GM23248 (cell line): ENCODE data around the gene FAM193A. TPM values are rescaled to one million over a fixed set of nuclear protein-coding genes. Genes with fewer than 3 reads are reported as not detected.

Source experiments
- DNase-seq: peaks from one replicate; pipeline ENCODE4 v3.0.0-alpha.2; 2015
- H2AFZ ChIP-seq: fragments of 200-600 bp; sonication (generic); 2 replicates; pipeline ENCODE4 v1.6.1; 2016; ENCODE audit warnings: antibody characterized with exemption
- H3F3A ChIP-seq: fragments of 200-600 bp; sonication (generic); 2 replicates; pipeline ENCODE4 v1.6.1; 2016; ENCODE audit warnings: mild to moderate bottlenecking, antibody characterized with exemption, mixed run types; ENCODE audit not compliant: insufficient read depth
- H3K27ac ChIP-seq: fragments of 200-600 bp; sonication (generic); 2 replicates; pipeline ENCODE4 v1.5.1; 2016; ENCODE audit warnings: mild to moderate bottlenecking
- H3K27me3 ChIP-seq: fragments of 200-600 bp; sonication (generic); replicated peaks from 2 replicates; pipeline ENCODE4 v1.6.1; 2016; ENCODE audit warnings: mild to moderate bottlenecking; ENCODE audit not compliant: insufficient read depth
- H3K36me3 ChIP-seq: fragments of 200-600 bp; sonication (generic); 2 replicates; pipeline ENCODE4 v1.6.1; 2016; ENCODE audit warnings: low read depth, mild to moderate bottlenecking
- H3K4me1 ChIP-seq: fragments of 200-600 bp; sonication (generic); 2 replicates; pipeline ENCODE4 v1.6.1; 2016; ENCODE audit warnings: mild to moderate bottlenecking; ENCODE audit not compliant: insufficient read depth
- H3K4me2 ChIP-seq: fragments of 200-600 bp; sonication (generic); one replicate; pipeline ENCODE4 v1.6.1; 2016; ENCODE audit warnings: mild to moderate bottlenecking; ENCODE audit not compliant: unreplicated experiment
- H3K4me3 ChIP-seq: fragments of 200-600 bp; sonication (generic); 2 replicates; pipeline ENCODE4 v1.5.1; 2016; ENCODE audit warnings: mild to moderate bottlenecking
- H3K79me2 ChIP-seq: fragments of 200-600 bp; sonication (generic); 2 replicates; pipeline ENCODE4 v1.6.1; 2016; ENCODE audit warnings: mild to moderate bottlenecking; ENCODE audit not compliant: insufficient read depth
- H3K9ac ChIP-seq: fragments of 200-600 bp; sonication (generic); 2 replicates; pipeline ENCODE4 v1.6.1; 2016; ENCODE audit warnings: mild to moderate bottlenecking
- H3K9me2 ChIP-seq: fragments of 200-600 bp; sonication (generic); 2 replicates; pipeline ENCODE4 v1.6.1; 2016; ENCODE audit warnings: mixed run types, mild to moderate bottlenecking, moderate library complexity; ENCODE audit not compliant: insufficient read depth
- H3K9me3 ChIP-seq: fragments of 200-600 bp; sonication (generic); one replicate; pipeline ENCODE4 v1.6.1; 2017; ENCODE audit warnings: low read depth
- H4K20me1 ChIP-seq: fragments of 200-600 bp; sonication (generic); 2 replicates; pipeline ENCODE4 v1.6.0; 2016; ENCODE audit not compliant: insufficient read depth
- EZH2 ChIP-seq: fragments of 200-600 bp; sonication (generic); IDR thresholded peaks from 2 replicates; pipeline ENCODE4 v1.6.1; 2018; ENCODE audit warnings: antibody characterized with exemption, mild to moderate bottlenecking; ENCODE audit not compliant: insufficient read depth, poor library complexity, severe bottlenecking
- EZH2phosphoT487 ChIP-seq: fragments of 200-600 bp; sonication (generic); IDR thresholded peaks from 2 replicates; pipeline ENCODE4 v1.6.1; 2018; ENCODE audit warnings: antibody characterized with exemption, moderate library complexity, mild to moderate bottlenecking, low read depth; ENCODE audit not compliant: insufficient read depth
- WGBS, 2 experiments: methylation state at CpG; one replicate each; pipeline ENCODE4 v1.1.6; 2015 to 2017; ENCODE audit warnings: low lambda C conversion rate in 2 of 2, low coverage in 1 of 2; ENCODE audit errors: missing lambda C conversion rate in 2 of 2; 5-methylcytosine and 5-hydroxymethylcytosine counted together
- in situ Hi-C: fragments of 300-500 bp; cut with MboI; formaldehyde crosslinking; loops from 2 replicates; pipeline ENCODE4 v1.15.0; 2020
- polyA plus RNA-seq: library from polyadenylated mRNA; unstranded; fragments of >200 nt; fragmentation: Nextera tagmentation; extraction: Ambion mirVana; gene quantifications from 2 replicates; pipeline ENCODE4 v1.2.1, GENCODE V29; 2016
- total RNA-seq: library from RNA; depleted of rRNA; stranded (reverse); fragments of >200 nt; shearing (Covaris generic); gene quantifications from 2 replicates; pipeline ENCODE4 v1.2.3, GENCODE V29; 2014

The FAM193A gene
- total and polyA plus RNA-seq, 2 experiments from 2014 or later: 5.0 to 19.0 TPM

DNA sequence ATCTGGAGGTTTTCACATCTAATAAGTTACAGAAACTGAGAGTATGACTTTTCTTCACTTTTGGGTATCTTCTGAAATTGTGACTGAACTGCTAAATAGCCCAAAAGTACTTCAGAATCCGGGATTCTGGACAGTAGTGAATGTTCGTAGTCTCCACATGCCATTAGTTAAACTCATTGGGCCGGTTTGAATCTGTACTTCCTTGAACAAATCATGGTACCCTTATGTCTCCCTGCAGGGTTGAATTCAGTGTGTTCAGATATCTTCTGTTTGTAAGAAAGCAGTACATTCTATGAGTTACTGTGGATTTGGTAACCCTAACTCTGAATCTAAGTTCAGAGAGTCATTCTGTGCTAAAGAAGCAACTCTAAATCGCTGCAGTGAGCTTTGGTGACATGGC is 33.6 kb downstream of the FAM193A start:
- no peak overlapping the region for H3K27ac ChIP-seq
- no peak for DNase-seq
- no peak overlapping the region for H3K4me3 ChIP-seq
- 94 to 97% methylated on average over 4 of the region's 4 CpGs for WGBS, 2 experiments
- H3K27me3 ChIP-seq: no peaks in the 10 kb centered on the region
- TF ChIP-seq EZH2phosphoT487: no peak
- no peak for TF ChIP-seq EZH2
- H3K9me3 ChIP-seq: no peaks in the 10 kb centered on the region
- H3F3A ChIP-seq: no peaks in the 10 kb centered on the region
- no peak overlapping the region for H3K9ac ChIP-seq
- in situ Hi-C loops: no loop called here
- 0 out of 2 replicates have a peak, but pooled peaks cover 4% of the 10 kb centered on the region for H3K36me3 ChIP-seq
- H3K4me1 ChIP-seq: no peaks in the 10 kb centered on the region
- peaks cover 100% of the 10 kb centered on the region for H3K79me2 ChIP-seq
- peaks cover 7% of the 10 kb centered on the region; the same call in 1 of the 2 replicates for H4K20me1 ChIP-seq
- H2AFZ ChIP-seq: no peak overlapping the region
- no peaks in the 10 kb centered on the region for H3K9me2 ChIP-seq
- H3K4me2 ChIP-seq: no peak overlapping the region

DNA sequence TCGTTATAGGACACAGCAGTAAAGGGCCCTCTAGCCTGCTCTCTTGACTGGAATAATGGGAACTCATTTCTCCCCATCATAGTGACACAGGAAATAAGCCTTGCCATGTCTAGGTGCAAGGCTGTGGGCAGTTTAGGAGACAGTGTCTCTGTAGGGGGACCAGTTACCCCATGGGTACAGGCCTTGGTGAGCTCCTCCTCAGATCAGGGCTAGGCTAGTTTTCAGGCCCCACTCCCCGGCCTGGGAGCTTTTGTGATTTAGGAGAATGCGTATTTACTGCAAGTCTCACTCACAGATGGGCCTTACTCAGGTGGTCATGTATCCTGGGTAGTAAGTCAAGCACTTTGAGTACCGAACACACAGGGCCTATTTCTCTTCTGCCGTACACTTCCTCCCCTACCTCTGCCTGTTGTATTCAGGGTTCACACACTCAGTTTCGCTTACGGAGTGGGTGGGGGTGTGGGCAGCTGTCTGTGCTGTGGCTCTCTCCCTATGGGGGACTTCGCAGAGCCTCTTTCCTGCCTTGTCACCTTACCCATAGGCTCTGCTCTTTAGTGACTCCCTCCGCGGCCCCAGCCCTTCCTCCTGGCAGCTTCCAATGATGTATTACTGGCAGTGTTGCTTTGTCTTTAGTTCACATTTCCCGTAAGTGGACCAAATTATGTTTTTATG is 34.2 kb downstream of the FAM193A start:
- no peaks in the 10 kb centered on the region for H3F3A ChIP-seq
- peaks cover 100% of the 10 kb centered on the region for H3K79me2 ChIP-seq
- H3K27ac ChIP-seq: no peak overlapping the region
- WGBS, 2 experiments: 89 to 93% methylated on average over 11 of the region's 11 CpGs
- no peak overlapping the region for H3K9ac ChIP-seq
- DNase-seq: no peak
- no peaks in the 10 kb centered on the region for H3K9me3 ChIP-seq
- H3K27me3 ChIP-seq: no peaks in the 10 kb centered on the region
- H2AFZ ChIP-seq: no peak overlapping the region
- in situ Hi-C loops: no loop called here
- no peaks in the 10 kb centered on the region for H3K9me2 ChIP-seq
- TF ChIP-seq EZH2phosphoT487 (no peak), EZH2 (no peak)
- H3K4me1 ChIP-seq: no peaks in the 10 kb centered on the region
- 0 out of 2 replicates have a peak, but pooled peaks cover 4% of the 10 kb centered on the region for H3K36me3 ChIP-seq
- H4K20me1 ChIP-seq: peaks cover 7% of the 10 kb centered on the region; the same call in 1 of the 2 replicates
- no peak overlapping the region for H3K4me3 ChIP-seq
- no peak overlapping the region for H3K4me2 ChIP-seq

DNA sequence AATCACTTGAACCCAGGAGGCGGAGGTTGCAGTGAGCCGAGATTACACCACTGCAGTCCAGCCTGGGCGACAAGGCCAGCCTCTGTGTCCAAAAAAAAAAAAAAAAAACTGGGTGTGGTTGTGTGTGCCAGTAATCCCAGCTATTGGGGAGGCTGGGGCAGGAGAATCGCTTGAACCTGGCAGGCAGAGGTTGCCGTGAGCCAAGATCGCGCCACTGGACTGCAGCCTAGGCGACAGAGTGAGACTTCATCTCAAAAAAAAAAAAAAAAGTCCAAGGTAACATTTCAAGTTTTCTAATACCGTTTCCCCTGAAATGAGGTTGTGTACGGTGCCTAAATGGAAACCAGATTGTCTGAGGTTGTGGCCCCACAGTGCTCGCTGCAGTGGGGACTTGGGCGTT is 35.6 kb downstream of the FAM193A start:
- Histone ChIP-seq H3K36me3 (0 out of 2 replicates have a peak, but pooled peaks cover 4% of the 10 kb centered on the region), H3K4me2 (no peak overlapping the region), H3K4me1 (no peaks in the 10 kb centered on the region), H3K27ac (no peak overlapping the region), H2AFZ (no peak overlapping the region), H3K79me2 (peaks cover 100% of the 10 kb centered on the region), H3K9me2 (no peaks in the 10 kb centered on the region), H3K9ac (no peak overlapping the region), H4K20me1 (peaks cover 7% of the 10 kb centered on the region; the same call in 1 of the 2 replicates), H3F3A (no peaks in the 10 kb centered on the region), H3K27me3 (no peaks in the 10 kb centered on the region), H3K4me3 (no peak overlapping the region), H3K9me3 (no peaks in the 10 kb centered on the region)
- TF ChIP-seq EZH2phosphoT487 (no peak), EZH2 (no peak)
- 96% methylated on average over 12 of the region's 12 CpGs for WGBS, 2 experiments
- no peak for DNase-seq
- in situ Hi-C loops: no loop called here

DNA sequence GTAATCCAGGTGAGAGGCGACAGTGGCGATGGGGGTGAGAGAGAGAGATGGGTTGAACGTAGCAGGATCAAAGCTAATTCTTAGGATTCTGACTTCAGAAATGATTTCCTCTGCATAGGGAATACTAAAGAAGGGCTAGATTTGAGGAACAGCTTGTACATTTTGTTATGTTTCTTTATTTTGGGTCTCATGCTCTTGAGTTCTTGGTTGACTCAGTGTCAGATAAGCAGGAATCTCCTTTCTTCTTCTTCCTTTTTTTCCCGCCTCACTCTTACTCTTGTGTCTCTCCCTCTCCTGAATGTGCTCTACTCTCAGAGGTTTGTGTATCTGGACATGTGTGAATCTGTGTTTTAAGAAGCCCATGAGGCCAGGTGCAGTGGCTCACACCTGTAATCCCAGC is 36.4 kb downstream of the FAM193A start:
- H3K4me1 ChIP-seq: no peaks in the 10 kb centered on the region
- H4K20me1 ChIP-seq: peaks cover 7% of the 10 kb centered on the region; the same call in 1 of the 2 replicates
- H3K9me3 ChIP-seq: no peaks in the 10 kb centered on the region
- peaks cover 100% of the 10 kb centered on the region for H3K79me2 ChIP-seq
- TF ChIP-seq EZH2: no peak
- no peak for TF ChIP-seq EZH2phosphoT487
- no peaks in the 10 kb centered on the region for H3K9me2 ChIP-seq
- no peak for DNase-seq
- no peak overlapping the region for H3K27ac ChIP-seq
- in situ Hi-C loops: no loop called here
- H3K36me3 ChIP-seq: no peaks in the 10 kb centered on the region
- H3K4me3 ChIP-seq: no peak overlapping the region
- WGBS, 2 experiments: 94 to 99% methylated on average over 4 of the region's 4 CpGs
- no peak overlapping the region for H3K9ac ChIP-seq
- H3K27me3 ChIP-seq: no peaks in the 10 kb centered on the region
- no peaks in the 10 kb centered on the region for H3F3A ChIP-seq
- H3K4me2 ChIP-seq: no peak overlapping the region
- H2AFZ ChIP-seq: no peak overlapping the region
